GM18502 (cell line): ENCODE results near the gene FNDC5.

Experiments
- ATAC-seq: cut with Tn5 transposase; IDR thresholded peaks from one replicate; pipeline ENCODE4 v1.9.1; 2021; ENCODE audit warnings: mild to moderate bottlenecking; ENCODE audit not compliant: unreplicated experiment, poor library complexity

The FNDC5 gene

DNA sequence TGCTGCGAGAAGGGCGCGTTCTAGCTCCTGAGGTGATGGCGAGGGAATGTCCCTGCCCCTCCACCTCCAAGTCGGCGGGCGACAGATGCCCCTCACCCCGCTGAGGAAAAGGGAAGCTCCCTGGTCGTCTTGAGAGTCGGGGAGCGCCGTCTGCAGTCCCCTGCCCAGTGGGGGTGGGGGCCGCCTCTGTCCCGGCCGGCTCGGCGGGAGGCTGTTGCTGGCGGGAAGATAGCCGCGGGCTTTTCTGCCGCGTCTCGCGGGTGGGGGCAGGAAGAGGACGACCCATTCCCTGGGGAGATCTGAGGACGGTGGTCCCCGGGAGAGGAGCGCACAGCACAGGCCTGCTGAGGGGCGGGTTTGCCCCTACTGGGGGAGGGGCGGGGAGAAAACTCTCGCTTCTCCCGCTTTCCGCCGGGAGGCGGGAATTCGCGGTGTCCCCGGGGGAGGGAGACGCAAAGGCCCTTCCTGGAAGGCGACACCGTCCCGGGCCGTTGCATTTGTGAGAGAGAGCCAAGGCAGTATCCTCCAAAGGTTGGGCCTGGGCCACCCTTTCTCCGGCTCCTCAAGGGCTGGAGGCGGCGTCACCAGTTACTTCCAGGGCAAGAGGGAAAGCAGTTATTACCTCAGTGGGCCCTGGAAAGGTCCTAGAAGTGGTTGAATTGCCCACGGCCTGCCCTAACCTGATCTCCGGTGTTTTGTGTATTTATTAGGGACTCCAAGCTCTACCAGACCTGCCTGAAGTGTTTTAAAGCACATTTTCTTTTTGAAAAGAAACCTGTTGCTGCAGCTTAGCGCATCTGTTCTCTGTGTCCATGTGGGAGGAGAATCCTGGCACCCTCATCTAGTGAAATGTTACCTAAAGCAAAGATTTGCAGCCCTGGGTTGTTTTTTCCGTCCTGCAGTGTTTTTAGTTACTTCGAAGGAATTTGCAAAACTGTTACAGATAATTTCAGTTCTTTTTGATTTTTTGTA lies 52.6 kb downstream of the FNDC5 start:
- peak; percentile 8 for ATAC-seq

DNA sequence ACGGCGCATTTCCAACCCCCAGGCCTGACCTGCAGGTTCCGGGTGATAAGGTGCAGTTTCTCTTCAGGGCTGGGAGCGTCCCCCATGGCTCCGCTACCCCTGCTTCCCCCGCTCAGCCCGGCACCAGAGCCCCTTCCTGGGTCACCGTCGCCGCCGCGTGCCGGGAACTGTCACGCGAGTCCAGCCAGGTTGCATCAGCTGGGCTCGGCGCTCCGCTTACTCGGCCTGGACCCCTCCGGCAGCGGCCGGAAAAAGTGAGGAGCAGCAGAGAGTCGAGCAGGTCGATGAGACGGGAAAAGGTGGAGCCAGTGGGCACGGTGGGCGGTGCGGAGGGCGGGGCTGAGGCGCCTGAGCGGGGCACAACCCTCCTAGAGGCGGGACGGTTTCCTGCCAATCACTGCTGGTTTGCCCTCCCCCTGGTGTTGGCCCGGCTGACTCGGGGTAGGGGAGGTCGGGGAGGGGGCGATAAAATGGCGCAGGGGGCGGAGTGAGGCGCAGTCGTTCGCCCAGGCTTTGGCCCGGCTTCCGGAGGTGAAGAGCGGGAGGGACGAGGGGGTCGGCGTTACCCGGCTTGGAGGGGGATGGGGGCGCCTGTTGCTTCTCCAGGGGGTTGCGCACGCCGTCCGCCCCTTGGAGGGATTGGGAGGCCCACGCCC lies 53.4 kb downstream of the FNDC5 start, which contains the start of the genes S100PBP and YARS1:
Gene S100PBP (plus strand): TSS at position 495 of the 656 bp plus-strand sequence. CDS start 8,447 bp downstream, outside the sequence.
Gene YARS1 (minus strand): TSS at position 200 of the 656 bp plus-strand sequence. CDS start 114 bp downstream, at position 86.
- peak; percentile 84 for ATAC-seq

DNA sequence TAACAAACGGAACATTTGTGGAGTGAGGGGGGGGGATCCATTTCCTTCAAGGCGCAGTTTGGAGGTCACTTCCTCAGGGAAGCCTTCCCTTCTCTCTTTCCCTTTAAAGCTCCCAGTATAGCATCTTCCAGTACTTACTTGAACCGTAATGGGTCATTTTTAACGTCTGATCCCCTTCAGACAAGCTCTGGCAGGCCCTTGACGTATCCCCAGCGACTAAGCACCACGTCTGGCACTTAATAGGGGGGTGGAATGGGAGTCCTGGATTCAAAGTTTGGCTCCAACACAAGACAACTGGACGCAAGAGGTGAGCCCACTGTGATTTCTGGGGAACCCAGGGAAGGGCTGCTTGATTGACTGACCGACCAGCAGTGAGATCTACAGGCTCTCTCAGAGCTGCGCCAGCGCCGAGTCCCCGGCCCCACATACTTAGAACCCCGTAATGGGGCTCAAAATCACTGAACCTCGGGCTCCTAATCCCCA lies 54.0 kb downstream of the FNDC5 start:
- ATAC-seq, result no peak

DNA sequence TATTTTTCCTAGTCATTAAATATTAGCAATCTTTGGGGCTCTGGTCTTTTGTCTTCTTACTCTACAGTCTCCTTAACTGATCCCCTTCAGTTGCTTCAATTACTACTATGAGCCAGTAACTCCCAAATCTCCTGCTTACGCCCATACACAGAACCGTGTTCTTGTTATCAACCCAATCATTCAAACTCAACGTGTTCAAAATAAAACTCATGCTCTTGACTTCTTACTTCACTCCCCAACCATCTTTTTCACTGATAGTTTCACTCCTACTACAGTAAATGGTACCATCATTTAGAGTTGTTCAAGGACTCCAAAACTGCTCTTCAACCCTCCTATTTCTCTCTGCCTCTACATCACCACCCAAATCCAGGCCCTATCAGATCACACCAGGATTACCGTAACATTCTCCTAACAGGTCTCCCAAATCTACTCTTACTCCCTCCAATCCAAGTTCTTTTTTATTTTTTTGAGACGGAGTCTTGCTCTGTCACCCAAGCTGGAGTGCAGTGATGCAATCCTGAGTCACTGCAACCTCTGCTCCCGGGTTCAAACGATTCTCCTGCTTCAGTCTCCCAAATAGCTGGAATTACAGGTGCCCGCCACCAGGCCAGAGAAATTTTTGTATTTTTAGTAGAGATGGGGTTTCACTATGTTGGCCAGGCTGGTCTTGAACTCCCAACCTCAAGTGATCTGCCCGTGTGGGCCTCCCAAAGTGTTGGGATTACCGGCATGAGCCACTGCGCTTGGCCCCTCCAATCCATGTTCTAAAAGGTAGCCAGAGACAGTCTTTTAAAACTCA lies 56.6 kb downstream of the FNDC5 start:
- no peak for ATAC-seq
